ENCODE measurements around the gene RGP1.
A peak's percentile ranks its signal among the peaks of the same experiment; 100 is the strongest.

GRCh38 chr9:35729700-35730485, 19.2 kb upstream of the RGP1 start:
- TF ChIP-seq ZNF274 (IDR thresholded peaks at IDR 0.05; ENCODE audit: low read length) (no peak), ZNF274 (tag by site-specific recombination; IDR thresholded peaks at IDR 0.05; ENCODE audit: borderline replicate concordance) (no peak), CTCF (tag by site-specific recombination; IDR thresholded peaks at IDR 0.05) (peak; percentile 82; the same call in 1 of the 2 replicates), ZNF555 (tag by site-specific recombination; conservative IDR thresholded peaks at IDR 0.05) (no peak), ZNF585B (tag by site-specific recombination; IDR thresholded peaks at IDR 0.05) (no peak), ZNF335 (tag by site-specific recombination; conservative IDR thresholded peaks at IDR 0.05) (no peak), TCF7L2 (IDR thresholded peaks at IDR 0.05; ENCODE audit: borderline replicate concordance, low read depth, low read length) (no peak), ZNF639 (tag by site-specific recombination; IDR thresholded peaks at IDR 0.05) (no peak), ZNF514 (tag by site-specific recombination; IDR thresholded peaks at IDR 0.05) (no peak), YY1 (tag by site-specific recombination; IDR thresholded peaks at IDR 0.05) (no peak), ZNF398 (tag by site-specific recombination; IDR thresholded peaks at IDR 0.05) (no peak), ZNF133 (tag by site-specific recombination; IDR thresholded peaks at IDR 0.05) (no peak), ZFP41 (tag by site-specific recombination; IDR thresholded peaks at IDR 0.05; ENCODE audit: borderline replicate concordance) (no peak)

Measured in HEK293 (cell line).